HepG2 (cell line): Measurements from ENCODE around the gene AUP1. TPM values are rescaled to one million over a fixed set of nuclear protein-coding genes. Genes with fewer than 3 reads are reported as not detected.

ENCODE experiments used
- AHDC1 ChIP-seq: sonication (generic); formaldehyde crosslinking; IDR thresholded peaks from 2 replicates; pipeline ENCODE4 v1.5.1; 2020; ENCODE audit warnings: mild to moderate bottlenecking, missing genetic modification reagents, borderline replicate concordance
- E2F2 ChIP-seq: sonication (generic); formaldehyde crosslinking; IDR thresholded peaks from 2 replicates; pipeline ENCODE4 v1.4.0; 2020; ENCODE audit warnings: missing genetic modification reagents, borderline replicate concordance
- KMT2A ChIP-seq: sonication (generic); formaldehyde crosslinking; IDR thresholded peaks from 2 replicates; pipeline ENCODE4 v1.4.0; 2020; ENCODE audit warnings: missing genetic modification reagents
- MYNN ChIP-seq: sonication (generic); formaldehyde crosslinking; IDR thresholded peaks from 2 replicates; pipeline ENCODE4 v1.4.0; 2020; ENCODE audit warnings: mild to moderate bottlenecking, low read depth, missing genetic modification reagents
- NFKBIZ ChIP-seq: IDR thresholded peaks from 2 replicates; pipeline ENCODE4 v1.6.1; 2018; ENCODE audit warnings: missing genetic modification reagents, missing compliant biosample characterization
- PHF21A ChIP-seq: sonication (generic); formaldehyde crosslinking; IDR thresholded peaks from 2 replicates; pipeline ENCODE4 v1.5.0; 2020; ENCODE audit warnings: mild to moderate bottlenecking, missing genetic modification reagents
- ZNF224 ChIP-seq: sonication (generic); formaldehyde crosslinking; IDR thresholded peaks from 2 replicates; pipeline ENCODE4 v1.5.0; 2020; ENCODE audit warnings: mild to moderate bottlenecking, missing genetic modification reagents
- ZNF256 ChIP-seq: sonication (generic); formaldehyde crosslinking; conservative IDR thresholded peaks from 2 replicates; pipeline ENCODE4 v1.4.0; 2020; ENCODE audit warnings: missing genetic modification reagents
- ZNF264 ChIP-seq: sonication (generic); formaldehyde crosslinking; IDR thresholded peaks from 2 replicates; pipeline ENCODE4 v1.4.0; 2020; ENCODE audit warnings: missing genetic modification reagents
- polyA plus RNA-seq, 8 experiments: library from polyadenylated mRNA; depleted of rRNA in 3 of 8; stranded (reverse) in 7 of 8; unstranded in 1 of 8; fragments of >200 nt; fragmentation: Illumina TruSeq in 4 of 8; extraction: Trizol in 4 of 8; gene quantifications; 2 replicates each; pipeline versions ENCODE4 v1.2.1 to v1.2.3, GENCODE V29; 2011 to 2016; ENCODE audit warnings: low read depth in 4 of 8, missing spikeins in 1 of 8, mixed read lengths in 1 of 8; ENCODE audit not compliant: insufficient read depth in 1 of 8
- total RNA-seq, 5 experiments: library from RNA; depleted of rRNA; stranded (reverse); fragments of >200 nt; fragmentation: Illumina TruSeq; extraction: Trizol; gene quantifications; 2 replicates each; pipeline ENCODE4 v1.2.3, GENCODE V29; 2016; ENCODE audit warnings: low read depth in 1 of 5
- TF ChIP-seq, protein P1 (sequence below): sonication (generic); formaldehyde crosslinking; IDR thresholded peaks from 2 replicates; pipeline ENCODE4 v1.5.0; 2020; ENCODE audit warnings: mild to moderate bottlenecking, missing genetic modification reagents
- TF ChIP-seq, protein P2 (sequence below): sonication (generic); formaldehyde crosslinking; IDR thresholded peaks from 2 replicates; pipeline ENCODE4 v1.4.0; 2020; ENCODE audit warnings: mild to moderate bottlenecking, missing genetic modification reagents
- TF ChIP-seq, protein P3 (sequence below): sonication (generic); formaldehyde crosslinking; IDR thresholded peaks from 2 replicates; pipeline ENCODE4 v1.5.0; 2020; ENCODE audit warnings: mild to moderate bottlenecking, missing genetic modification reagents

AUP1 gene
- total and polyA plus RNA-seq, 2 of the 13 experiments (the other 11 are each of a cell fraction or from before 2014, with no cell fraction given): 174 to 267 TPM

GRCh38 chr2:74503506-74504475, 25.7 kb downstream of the AUP1 start (continued):
- TF ChIP-seq, protein P1, sequence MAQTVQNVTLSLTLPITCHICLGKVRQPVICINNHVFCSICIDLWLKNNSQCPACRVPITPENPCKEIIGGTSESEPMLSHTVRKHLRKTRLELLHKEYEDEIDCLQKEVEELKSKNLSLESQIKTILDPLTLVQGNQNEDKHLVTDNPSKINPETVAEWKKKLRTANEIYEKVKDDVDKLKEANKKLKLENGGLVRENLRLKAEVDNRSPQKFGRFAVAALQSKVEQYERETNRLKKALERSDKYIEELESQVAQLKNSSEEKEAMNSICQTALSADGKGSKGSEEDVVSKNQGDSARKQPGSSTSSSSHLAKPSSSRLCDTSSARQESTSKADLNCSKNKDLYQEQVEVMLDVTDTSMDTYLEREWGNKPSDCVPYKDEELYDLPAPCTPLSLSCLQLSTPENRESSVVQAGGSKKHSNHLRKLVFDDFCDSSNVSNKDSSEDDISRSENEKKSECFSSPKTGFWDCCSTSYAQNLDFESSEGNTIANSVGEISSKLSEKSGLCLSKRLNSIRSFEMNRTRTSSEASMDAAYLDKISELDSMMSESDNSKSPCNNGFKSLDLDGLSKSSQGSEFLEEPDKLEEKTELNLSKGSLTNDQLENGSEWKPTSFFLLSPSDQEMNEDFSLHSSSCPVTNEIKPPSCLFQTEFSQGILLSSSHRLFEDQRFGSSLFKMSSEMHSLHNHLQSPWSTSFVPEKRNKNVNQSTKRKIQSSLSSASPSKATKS (CRISPR knock-in tag): no peak
- TF ChIP-seq MYNN (CRISPR knock-in tag) (no peak), PHF21A (CRISPR knock-in tag) (no peak), ZNF256 (CRISPR knock-in tag) (no peak), KMT2A (0 out of 2 replicates have a peak, but pooled peaks have one; percentile 8), NFKBIZ (no peak), ZNF224 (no peak), E2F2 (CRISPR knock-in tag) (no peak), AHDC1 (no peak), ZNF264 (CRISPR knock-in tag) (0 out of 2 replicates have a peak, but pooled peaks have one; percentile 8)
- TF ChIP-seq, protein P2, sequence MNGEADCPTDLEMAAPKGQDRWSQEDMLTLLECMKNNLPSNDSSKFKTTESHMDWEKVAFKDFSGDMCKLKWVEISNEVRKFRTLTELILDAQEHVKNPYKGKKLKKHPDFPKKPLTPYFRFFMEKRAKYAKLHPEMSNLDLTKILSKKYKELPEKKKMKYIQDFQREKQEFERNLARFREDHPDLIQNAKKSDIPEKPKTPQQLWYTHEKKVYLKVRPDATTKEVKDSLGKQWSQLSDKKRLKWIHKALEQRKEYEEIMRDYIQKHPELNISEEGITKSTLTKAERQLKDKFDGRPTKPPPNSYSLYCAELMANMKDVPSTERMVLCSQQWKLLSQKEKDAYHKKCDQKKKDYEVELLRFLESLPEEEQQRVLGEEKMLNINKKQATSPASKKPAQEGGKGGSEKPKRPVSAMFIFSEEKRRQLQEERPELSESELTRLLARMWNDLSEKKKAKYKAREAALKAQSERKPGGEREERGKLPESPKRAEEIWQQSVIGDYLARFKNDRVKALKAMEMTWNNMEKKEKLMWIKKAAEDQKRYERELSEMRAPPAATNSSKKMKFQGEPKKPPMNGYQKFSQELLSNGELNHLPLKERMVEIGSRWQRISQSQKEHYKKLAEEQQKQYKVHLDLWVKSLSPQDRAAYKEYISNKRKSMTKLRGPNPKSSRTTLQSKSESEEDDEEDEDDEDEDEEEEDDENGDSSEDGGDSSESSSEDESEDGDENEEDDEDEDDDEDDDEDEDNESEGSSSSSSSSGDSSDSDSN (CRISPR knock-in tag): no peak
- TF ChIP-seq, protein P3, sequence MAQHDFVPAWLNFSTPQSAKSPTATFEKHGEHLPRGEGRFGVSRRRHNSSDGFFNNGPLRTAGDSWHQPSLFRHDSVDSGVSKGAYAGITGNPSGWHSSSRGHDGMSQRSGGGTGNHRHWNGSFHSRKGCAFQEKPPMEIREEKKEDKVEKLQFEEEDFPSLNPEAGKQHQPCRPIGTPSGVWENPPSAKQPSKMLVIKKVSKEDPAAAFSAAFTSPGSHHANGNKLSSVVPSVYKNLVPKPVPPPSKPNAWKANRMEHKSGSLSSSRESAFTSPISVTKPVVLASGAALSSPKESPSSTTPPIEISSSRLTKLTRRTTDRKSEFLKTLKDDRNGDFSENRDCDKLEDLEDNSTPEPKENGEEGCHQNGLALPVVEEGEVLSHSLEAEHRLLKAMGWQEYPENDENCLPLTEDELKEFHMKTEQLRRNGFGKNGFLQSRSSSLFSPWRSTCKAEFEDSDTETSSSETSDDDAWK (CRISPR knock-in tag): no peak
